Measurements from ENCODE around the gene THRA. TPM values are rescaled to one million over a fixed set of nuclear protein-coding genes. Genes with fewer than 3 reads are reported as not detected.
A peak's percentile ranks its signal among the peaks of the same experiment; 100 is the strongest.

Gene THRA
- polyA plus RNA-seq, 4 donors: 22.4 to 67.5 (median 43.4) TPM

DNA sequence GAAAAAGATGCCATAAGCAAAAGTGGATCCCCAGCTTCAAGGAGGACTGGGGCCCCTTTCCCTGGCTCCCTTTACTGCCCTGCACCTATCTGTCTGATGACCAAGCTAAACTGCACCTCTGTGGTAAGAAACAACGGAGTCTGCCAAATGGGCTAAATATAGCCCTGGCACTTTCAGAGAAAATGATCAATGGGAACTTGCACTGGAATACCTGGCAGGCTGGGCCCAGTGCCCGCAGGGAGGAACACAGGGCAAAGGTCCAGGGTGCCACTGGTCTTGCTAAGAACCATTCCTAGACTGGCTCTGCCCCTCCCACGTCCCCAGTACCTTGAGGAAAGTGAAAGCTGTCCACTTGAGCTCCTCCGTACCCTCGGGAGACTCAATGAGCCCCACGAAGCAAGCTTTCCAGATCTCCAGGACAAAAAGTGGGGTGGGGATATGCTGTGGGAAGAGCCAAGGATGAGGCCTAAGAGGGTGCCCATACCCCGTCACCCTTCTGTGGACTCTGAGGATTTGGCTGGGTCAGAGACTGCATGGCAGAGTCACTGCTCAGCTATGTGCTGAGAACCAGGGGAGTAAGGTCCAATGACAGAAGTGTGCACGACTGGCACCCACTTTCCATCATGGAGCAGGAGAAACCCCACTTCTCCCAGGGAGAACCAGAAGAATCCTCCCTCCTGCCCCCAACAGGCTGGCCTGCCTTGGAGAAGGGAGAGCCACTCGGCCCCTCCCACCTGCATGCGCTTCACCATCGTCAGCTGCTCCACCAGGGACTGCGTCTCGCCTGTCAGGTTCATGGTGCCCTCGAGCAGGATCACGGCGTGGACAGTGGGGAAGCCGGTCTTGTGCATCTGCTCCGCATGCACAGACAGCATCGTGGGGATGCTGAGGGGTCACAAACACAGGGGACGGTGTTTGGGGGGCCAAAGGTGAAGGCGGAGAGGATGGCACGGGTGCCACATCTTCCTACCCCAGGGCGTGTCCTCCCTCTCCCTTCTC, 30.1 kb upstream of the THRA start:
- Histone ChIP-seq H3K36me3 (ENCODE audit: control insufficient read depth in 3 of 3, insufficient read depth in 2 of 3, low read depth in 1 of 3, low read length in 3 of 3) (peaks cover 2 to 88% (median 8%) of the 10 kb centered on the region in 3 donors), H3K9me3 (ENCODE audit: control insufficient read depth in 2 of 2, insufficient read depth in 1 of 2, low read depth in 1 of 2, low read length in 1 of 2) (no peaks in the 10 kb centered on the region), H3K4me3 (ENCODE audit: low read depth in 1 of 3, low read length in 3 of 3) (peak overlapping the region in 1 of 3 donors; percentile 21), H3K27me3 (ENCODE audit: control insufficient read depth in 3 of 3, insufficient read depth in 3 of 3, low read length in 3 of 3) (no peaks in the 10 kb centered on the region), H3K27ac (ENCODE audit: low read depth in 1 of 3, low read length in 2 of 3) (peak overlapping the region in 2 of 3 donors; percentile 85 to 91), H3K4me1 (ENCODE audit: control insufficient read depth in 3 of 3, insufficient read depth in 2 of 3, low read depth in 1 of 3, low read length in 2 of 3) (peaks cover 0 to 7% (median 3%) of the 10 kb centered on the region in 3 donors)
- 35 to 79% (median 57%) methylated on average over 23 of the region's 23 CpGs for WGBS, 3 donors
- DNase-seq (peak in 1 of 2 donors; percentile 97), FAIRE-seq (no peak)

DNA sequence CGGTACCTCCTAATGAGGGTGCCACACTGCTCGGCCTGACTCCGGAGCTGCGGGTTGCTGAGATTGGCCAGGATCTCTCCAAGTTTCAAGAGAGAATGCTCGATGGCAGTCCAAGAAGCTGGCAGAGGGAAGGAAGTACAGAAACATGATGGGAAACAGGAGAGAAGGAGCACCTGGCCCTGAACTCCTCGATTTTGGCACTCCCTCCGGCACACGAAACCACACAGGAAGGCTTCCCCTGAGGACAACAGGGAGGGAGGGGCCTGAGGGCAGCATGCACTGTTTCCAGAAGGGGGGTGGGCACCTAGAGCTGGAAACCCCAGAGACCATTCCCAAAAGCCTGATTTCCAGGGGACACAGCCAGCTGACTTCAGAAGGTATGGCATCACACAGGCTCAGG, 29.4 kb upstream of the THRA start:
- H3K36me3 ChIP-seq (ENCODE audit: control insufficient read depth in 3 of 3, insufficient read depth in 2 of 3, low read depth in 1 of 3, low read length in 3 of 3): peaks cover 2 to 85% (median 8%) of the 10 kb centered on the region in 3 donors
- no peak for FAIRE-seq
- H3K4me1 ChIP-seq (ENCODE audit: control insufficient read depth in 3 of 3, insufficient read depth in 2 of 3, low read depth in 1 of 3, low read length in 2 of 3): peaks cover 0 to 7% (median 3%) of the 10 kb centered on the region in 3 donors
- 67 to 89% (median 68%) methylated on average over 8 of the region's 8 CpGs for WGBS, 3 donors
- no peaks in the 10 kb centered on the region for H3K27me3 ChIP-seq (ENCODE audit: control insufficient read depth in 3 of 3, insufficient read depth in 3 of 3, low read length in 3 of 3)
- H3K27ac ChIP-seq (ENCODE audit: low read depth in 1 of 3, low read length in 2 of 3): peak overlapping the region in 2 of 3 donors; percentile 85 to 91
- peak overlapping the region in 1 of 3 donors; percentile 21 for H3K4me3 ChIP-seq (ENCODE audit: low read depth in 1 of 3, low read length in 3 of 3)
- DNase-seq: no peak
- no peaks in the 10 kb centered on the region for H3K9me3 ChIP-seq (ENCODE audit: control insufficient read depth in 2 of 2, insufficient read depth in 1 of 2, low read depth in 1 of 2, low read length in 1 of 2)

DNA sequence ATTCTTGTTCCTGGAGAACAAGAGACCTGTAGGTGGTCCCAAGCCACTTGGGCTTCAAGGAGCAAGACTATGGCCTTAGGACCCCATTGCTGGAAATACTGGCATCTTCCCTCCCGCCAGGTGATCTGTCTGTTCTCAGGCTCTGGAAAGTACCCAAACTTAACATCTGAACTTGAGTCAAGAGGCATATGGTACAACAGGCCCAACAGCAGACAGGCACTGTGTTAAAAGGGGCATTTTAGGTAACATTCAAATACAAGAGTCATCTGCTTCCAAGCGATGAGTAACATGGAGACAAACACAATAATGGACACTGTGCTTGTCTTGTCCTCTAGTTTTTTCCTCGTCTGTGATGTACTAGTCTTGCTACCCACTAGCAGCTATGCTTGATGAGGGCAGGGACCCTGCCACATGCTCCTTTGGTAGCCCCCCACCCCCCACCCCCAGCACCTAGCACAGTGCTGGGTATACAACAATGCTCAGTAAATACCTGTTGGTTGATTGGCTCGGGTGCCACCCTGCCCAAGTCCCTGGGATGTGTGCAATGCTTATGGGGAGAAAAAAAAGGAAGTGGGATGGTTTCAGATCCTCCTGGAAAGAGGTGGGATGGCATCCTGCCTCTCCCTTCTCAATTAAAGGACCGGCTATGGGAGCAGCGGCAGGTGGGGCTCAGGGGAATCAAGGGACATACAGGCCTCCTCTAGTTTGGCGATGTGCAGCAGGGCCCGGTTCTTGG, 28.2 kb upstream of the THRA start:
- H3K36me3 ChIP-seq (ENCODE audit: control insufficient read depth in 3 of 3, insufficient read depth in 2 of 3, low read depth in 1 of 3, low read length in 3 of 3): peaks cover 2 to 72% (median 2%) of the 10 kb centered on the region in 3 donors
- FAIRE-seq (no peak), DNase-seq (no peak)
- H3K4me1 ChIP-seq (ENCODE audit: control insufficient read depth in 3 of 3, insufficient read depth in 2 of 3, low read depth in 1 of 3, low read length in 2 of 3): peaks cover 0 to 7% (median 6%) of the 10 kb centered on the region in 3 donors
- H3K9me3 ChIP-seq (ENCODE audit: control insufficient read depth in 2 of 2, insufficient read depth in 1 of 2, low read depth in 1 of 2, low read length in 1 of 2): no peaks in the 10 kb centered on the region
- 81 to 85% (median 83%) methylated on average over 8 of the region's 8 CpGs for WGBS, 3 donors
- H3K4me3 ChIP-seq (ENCODE audit: low read depth in 1 of 3, low read length in 3 of 3): no peak overlapping the region
- H3K27me3 ChIP-seq (ENCODE audit: control insufficient read depth in 3 of 3, insufficient read depth in 3 of 3, low read length in 3 of 3): no peaks in the 10 kb centered on the region
- H3K27ac ChIP-seq (ENCODE audit: low read depth in 1 of 3, low read length in 2 of 3): no peak overlapping the region

DNA sequence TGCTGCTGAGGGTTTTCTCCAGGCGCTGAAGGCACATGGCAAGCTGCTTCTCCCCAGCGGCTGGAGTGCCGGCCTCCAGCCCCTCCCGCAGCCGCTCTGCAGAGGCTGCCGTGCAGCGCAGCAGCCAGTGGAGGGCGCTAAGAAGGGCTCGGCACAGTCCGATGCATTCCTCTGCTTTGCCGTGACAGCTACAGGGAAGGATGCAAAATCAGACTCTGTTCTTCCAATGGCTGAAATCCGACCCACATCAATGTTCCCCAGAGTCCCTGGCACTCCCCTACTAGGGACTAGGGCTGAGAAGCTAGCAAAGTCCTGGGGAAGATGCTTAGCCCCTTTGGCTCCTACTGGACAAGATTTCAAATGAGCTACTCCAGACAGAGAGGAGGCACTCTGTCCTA, 27.6 kb upstream of the THRA start:
- DNase-seq: peak in 1 of 2 donors; percentile 47
- no peaks in the 10 kb centered on the region for H3K27me3 ChIP-seq (ENCODE audit: control insufficient read depth in 3 of 3, insufficient read depth in 3 of 3, low read length in 3 of 3)
- H3K4me3 ChIP-seq (ENCODE audit: low read depth in 1 of 3, low read length in 3 of 3): no peak overlapping the region
- WGBS, 3 donors: 40 to 46% (median 43%) methylated on average over 12 of the region's 12 CpGs
- peaks cover 0 to 7% (median 6%) of the 10 kb centered on the region in 3 donors for H3K4me1 ChIP-seq (ENCODE audit: control insufficient read depth in 3 of 3, insufficient read depth in 2 of 3, low read depth in 1 of 3, low read length in 2 of 3)
- peaks cover 2 to 67% (median 2%) of the 10 kb centered on the region in 3 donors for H3K36me3 ChIP-seq (ENCODE audit: control insufficient read depth in 3 of 3, insufficient read depth in 2 of 3, low read depth in 1 of 3, low read length in 3 of 3)
- H3K9me3 ChIP-seq (ENCODE audit: control insufficient read depth in 2 of 2, insufficient read depth in 1 of 2, low read depth in 1 of 2, low read length in 1 of 2): no peaks in the 10 kb centered on the region
- H3K27ac ChIP-seq (ENCODE audit: low read depth in 1 of 3, low read length in 2 of 3): no peak overlapping the region
- no peak for FAIRE-seq

DNA sequence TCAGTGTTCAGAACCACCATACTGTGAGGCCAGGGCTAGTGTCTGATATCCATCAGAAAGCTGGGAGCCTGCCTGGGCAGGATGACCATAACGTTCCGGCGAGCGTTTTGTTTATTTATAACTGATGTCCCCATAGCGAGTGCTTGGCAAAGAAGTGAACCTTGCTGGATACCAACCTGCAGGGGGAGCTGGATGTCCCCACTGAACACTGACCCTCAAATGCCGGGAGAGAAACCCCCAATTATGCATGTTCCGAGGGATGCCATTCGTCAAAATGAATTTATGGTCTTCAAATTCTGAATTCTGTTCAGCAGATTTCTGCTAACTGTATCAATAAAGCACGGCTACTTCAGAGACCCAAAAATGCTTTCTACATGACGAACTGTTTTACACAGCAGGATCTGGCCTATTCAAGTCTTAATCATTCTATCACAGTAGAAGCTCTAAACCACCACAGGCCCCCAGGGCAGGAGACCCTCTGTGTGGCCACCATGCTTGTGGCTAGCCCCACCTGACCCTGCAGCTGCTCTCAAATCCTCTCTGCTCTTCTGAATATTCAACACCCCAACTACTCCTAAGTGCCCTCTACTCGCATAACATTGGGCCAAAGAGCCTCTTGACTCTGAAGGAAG, 23.8 kb upstream of the THRA start:
- H3K9me3 ChIP-seq (ENCODE audit: control insufficient read depth in 2 of 2, insufficient read depth in 1 of 2, low read depth in 1 of 2, low read length in 1 of 2): no peaks in the 10 kb centered on the region
- peak overlapping the region in 2 of 3 donors; percentile 58 to 82 for H3K27ac ChIP-seq (ENCODE audit: low read depth in 1 of 3, low read length in 2 of 3)
- peak in 1 of 2 donors; percentile 71 for DNase-seq
- no peaks in the 10 kb centered on the region for H3K27me3 ChIP-seq (ENCODE audit: control insufficient read depth in 3 of 3, insufficient read depth in 3 of 3, low read length in 3 of 3)
- no peak overlapping the region for H3K4me3 ChIP-seq (ENCODE audit: low read depth in 1 of 3, low read length in 3 of 3)
- H3K36me3 ChIP-seq (ENCODE audit: control insufficient read depth in 3 of 3, insufficient read depth in 2 of 3, low read depth in 1 of 3, low read length in 3 of 3): peaks cover 0 to 51% (median 2%) of the 10 kb centered on the region in 3 donors
- FAIRE-seq: no peak
- peaks cover 0 to 6% (median 0%) of the 10 kb centered on the region in 3 donors for H3K4me1 ChIP-seq (ENCODE audit: control insufficient read depth in 3 of 3, insufficient read depth in 2 of 3, low read depth in 1 of 3, low read length in 2 of 3)
- WGBS, 3 donors: 32 to 47% (median 35%) methylated on average over 11 of the region's 11 CpGs

DNA sequence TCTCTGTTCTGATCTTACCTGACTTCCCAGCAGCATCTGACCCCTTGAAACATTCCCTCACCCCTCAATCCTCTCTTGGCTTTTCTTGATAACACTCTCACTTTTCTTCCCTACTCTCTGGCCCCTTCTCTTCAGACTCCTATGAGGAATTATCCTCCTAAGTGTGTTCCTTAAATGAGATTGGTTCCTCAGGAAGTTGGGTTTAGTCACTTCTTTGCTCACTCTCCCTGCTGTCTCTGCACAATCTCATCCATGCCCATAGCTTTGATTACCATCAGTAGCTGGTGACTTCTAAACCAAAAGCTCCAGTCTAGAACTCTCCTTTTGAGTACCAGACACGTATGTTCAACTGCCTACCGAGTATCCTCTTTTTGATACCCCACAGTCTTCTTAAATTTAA, 21.6 kb upstream of the THRA start:
- Histone ChIP-seq H3K27ac (ENCODE audit: low read depth in 1 of 3, low read length in 2 of 3) (no peak overlapping the region), H3K9me3 (ENCODE audit: control insufficient read depth in 2 of 2, insufficient read depth in 1 of 2, low read depth in 1 of 2, low read length in 1 of 2) (no peaks in the 10 kb centered on the region), H3K4me3 (ENCODE audit: low read depth in 1 of 3, low read length in 3 of 3) (no peak overlapping the region), H3K27me3 (ENCODE audit: control insufficient read depth in 3 of 3, insufficient read depth in 3 of 3, low read length in 3 of 3) (no peaks in the 10 kb centered on the region), H3K36me3 (ENCODE audit: control insufficient read depth in 3 of 3, insufficient read depth in 2 of 3, low read depth in 1 of 3, low read length in 3 of 3) (peaks cover 0 to 41% (median 0%) of the 10 kb centered on the region in 3 donors), H3K4me1 (ENCODE audit: control insufficient read depth in 3 of 3, insufficient read depth in 2 of 3, low read depth in 1 of 3, low read length in 2 of 3) (peaks cover 0 to 6% (median 0%) of the 10 kb centered on the region in 3 donors)
- no peak for DNase-seq
- 89 to 100% (median 93%) methylated on average over 2 of the region's 2 CpGs for WGBS, 3 donors
- FAIRE-seq: no peak

DNA sequence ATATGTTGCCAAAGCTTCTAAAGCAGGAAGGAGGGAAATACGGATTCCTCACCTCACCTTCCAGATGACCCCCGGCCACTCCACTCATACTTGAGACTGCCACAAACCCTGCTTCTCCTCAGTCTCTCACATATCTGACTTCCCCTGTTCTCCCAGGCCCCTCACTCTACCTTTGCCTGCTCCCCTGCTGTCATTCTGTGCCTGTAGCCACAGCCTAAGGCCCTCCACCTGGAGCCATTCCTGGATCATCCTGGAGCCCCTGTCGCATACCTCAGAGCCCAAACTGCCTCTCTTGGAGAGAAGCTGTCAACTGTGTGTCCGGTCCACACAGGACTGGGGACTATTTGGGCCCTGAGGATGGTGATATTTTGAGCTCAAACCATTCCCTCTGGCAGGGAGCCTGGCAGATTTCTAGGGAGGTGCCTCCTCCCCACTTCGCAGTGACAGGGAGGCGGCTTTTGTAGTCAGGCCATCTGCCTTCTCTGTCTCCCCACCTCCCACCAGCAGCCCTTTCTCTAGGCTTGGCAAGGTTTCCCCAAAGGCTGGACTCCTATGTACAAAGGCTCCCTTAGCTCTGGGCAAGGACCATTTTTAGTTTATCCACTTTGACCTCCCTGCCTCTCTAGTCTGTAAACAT, 6.3 kb upstream of the THRA start:
- Histone ChIP-seq H3K36me3 (ENCODE audit: control insufficient read depth in 3 of 3, insufficient read depth in 2 of 3, low read depth in 1 of 3, low read length in 3 of 3) (peaks cover 0 to 13% (median 2%) of the 10 kb centered on the region in 3 donors), H3K4me3 (ENCODE audit: low read depth in 1 of 3, low read length in 3 of 3) (no peak overlapping the region), H3K27me3 (ENCODE audit: control insufficient read depth in 3 of 3, insufficient read depth in 3 of 3, low read length in 3 of 3) (no peaks in the 10 kb centered on the region), H3K9me3 (ENCODE audit: control insufficient read depth in 2 of 2, insufficient read depth in 1 of 2, low read depth in 1 of 2, low read length in 1 of 2) (no peaks in the 10 kb centered on the region), H3K27ac (ENCODE audit: low read depth in 1 of 3, low read length in 2 of 3) (no peak overlapping the region), H3K4me1 (ENCODE audit: control insufficient read depth in 3 of 3, insufficient read depth in 2 of 3, low read depth in 1 of 3, low read length in 2 of 3) (peaks cover 0 to 5% (median 3%) of the 10 kb centered on the region in 3 donors)
- WGBS, 3 donors: 79 to 92% (median 84%) methylated on average over 6 of the region's 6 CpGs
- no peak for FAIRE-seq
- DNase-seq: no peak
